SK-N-SH treated with all-trans-retinoic acid at 6 μM for 48 hours (cell line): ENCODE measurements around the gene CWC27.
"Not testable (repeated sequence)": the region's sequence is repeated elsewhere in the genome, so short reads cannot be mapped to it uniquely, and the experiment has no call there.

ENCODE experiments used
- ARNTL ChIP-seq: fragments of 450-650 bp; formaldehyde crosslinking; IDR thresholded peaks from 2 replicates; pipeline ENCODE4 v1.5.0; 2020; ENCODE audit warnings: low read depth, mild to moderate bottlenecking, moderate library complexity, borderline replicate concordance
- CSDC2 ChIP-seq: fragments of 250-450 bp; sonication (Bioruptor Pico); IDR thresholded peaks from 2 replicates; pipeline ENCODE4 v1.5.0; 2020; ENCODE audit warnings: mild to moderate bottlenecking, moderate library complexity
- CSRNP3 ChIP-seq: fragments of 250-450 bp; sonication (Bioruptor Pico); IDR thresholded peaks from 2 replicates; pipeline ENCODE4 v1.5.1; 2021; ENCODE audit warnings: mild to moderate bottlenecking, moderate library complexity
- OSR1 ChIP-seq: fragments of 250-450 bp; sonication (Bioruptor Pico); IDR thresholded peaks from 2 replicates; pipeline ENCODE4 v1.8.0; 2022; ENCODE audit warnings: moderate library complexity, mild to moderate bottlenecking, inconsistent platforms
- RARB ChIP-seq: fragments of 250-450 bp; sonication (Bioruptor Pico); IDR thresholded peaks from 2 replicates; pipeline ENCODE4 v1.8.0; 2021; ENCODE audit warnings: mild to moderate bottlenecking, moderate library complexity
- ZFP3 ChIP-seq: fragments of 250-450 bp; sonication (Bioruptor Pico); IDR thresholded peaks from 2 replicates; pipeline ENCODE4 v1.5.0; 2020; ENCODE audit warnings: mild to moderate bottlenecking, moderate library complexity
- ZFP30 ChIP-seq: fragments of 450-650 bp; formaldehyde crosslinking; IDR thresholded peaks from 2 replicates; pipeline ENCODE4 v1.5.0; 2022; ENCODE audit warnings: mild to moderate bottlenecking, moderate library complexity
- ZNF8 ChIP-seq: fragments of 450-650 bp; formaldehyde crosslinking; IDR thresholded peaks from 2 replicates; pipeline ENCODE4 v1.5.0; 2020; ENCODE audit warnings: mild to moderate bottlenecking, moderate library complexity
- TF ChIP-seq, protein P1 (sequence below): fragments of 250-450 bp; sonication (Bioruptor Pico); IDR thresholded peaks from 2 replicates; pipeline ENCODE4 v1.8.0; 2020; ENCODE audit warnings: mild to moderate bottlenecking, moderate library complexity, borderline replicate concordance
- TF ChIP-seq, protein P2 (sequence below): fragments of 250-450 bp; sonication (Bioruptor Pico); IDR thresholded peaks from 2 replicates; pipeline ENCODE4 v1.5.1; 2020; ENCODE audit warnings: low read depth, mild to moderate bottlenecking, moderate library complexity

- TF ChIP-seq RARB (CRISPR knock-in tag); ARNTL; ZFP3 (CRISPR knock-in tag); ZNF8; ZFP30 (CRISPR knock-in tag); CSDC2; CSRNP3 (CRISPR knock-in tag); OSR1 (CRISPR knock-in tag): not testable (repeated sequence)
- TF ChIP-seq, protein P1, sequence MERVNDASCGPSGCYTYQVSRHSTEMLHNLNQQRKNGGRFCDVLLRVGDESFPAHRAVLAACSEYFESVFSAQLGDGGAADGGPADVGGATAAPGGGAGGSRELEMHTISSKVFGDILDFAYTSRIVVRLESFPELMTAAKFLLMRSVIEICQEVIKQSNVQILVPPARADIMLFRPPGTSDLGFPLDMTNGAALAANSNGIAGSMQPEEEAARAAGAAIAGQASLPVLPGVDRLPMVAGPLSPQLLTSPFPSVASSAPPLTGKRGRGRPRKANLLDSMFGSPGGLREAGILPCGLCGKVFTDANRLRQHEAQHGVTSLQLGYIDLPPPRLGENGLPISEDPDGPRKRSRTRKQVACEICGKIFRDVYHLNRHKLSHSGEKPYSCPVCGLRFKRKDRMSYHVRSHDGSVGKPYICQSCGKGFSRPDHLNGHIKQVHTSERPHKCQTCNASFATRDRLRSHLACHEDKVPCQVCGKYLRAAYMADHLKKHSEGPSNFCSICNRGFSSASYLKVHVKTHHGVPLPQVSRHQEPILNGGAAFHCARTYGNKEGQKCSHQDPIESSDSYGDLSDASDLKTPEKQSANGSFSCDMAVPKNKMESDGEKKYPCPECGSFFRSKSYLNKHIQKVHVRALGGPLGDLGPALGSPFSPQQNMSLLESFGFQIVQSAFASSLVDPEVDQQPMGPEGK, result not testable (repeated sequence)
- TF ChIP-seq, protein P2, sequence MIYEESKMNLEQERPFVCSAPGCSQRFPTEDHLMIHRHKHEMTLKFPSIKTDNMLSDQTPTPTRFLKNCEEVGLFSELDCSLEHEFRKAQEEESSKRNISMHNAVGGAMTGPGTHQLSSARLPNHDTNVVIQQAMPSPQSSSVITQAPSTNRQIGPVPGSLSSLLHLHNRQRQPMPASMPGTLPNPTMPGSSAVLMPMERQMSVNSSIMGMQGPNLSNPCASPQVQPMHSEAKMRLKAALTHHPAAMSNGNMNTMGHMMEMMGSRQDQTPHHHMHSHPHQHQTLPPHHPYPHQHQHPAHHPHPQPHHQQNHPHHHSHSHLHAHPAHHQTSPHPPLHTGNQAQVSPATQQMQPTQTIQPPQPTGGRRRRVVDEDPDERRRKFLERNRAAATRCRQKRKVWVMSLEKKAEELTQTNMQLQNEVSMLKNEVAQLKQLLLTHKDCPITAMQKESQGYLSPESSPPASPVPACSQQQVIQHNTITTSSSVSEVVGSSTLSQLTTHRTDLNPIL (CRISPR knock-in tag), result not testable (repeated sequence)
Measured at GRCh38 chr5:64939422-64939771, 170.7 kb downstream of the CWC27 start.
